Sciatic nerve (tissue), 2 donors: ENCODE measurements around the gene FUS. TPM values are rescaled to one million over a fixed set of nuclear protein-coding genes. Genes with fewer than 3 reads are reported as not detected.
"Not testable (repeated sequence)": the region's sequence is repeated elsewhere in the genome, so short reads cannot be mapped to it uniquely, and the experiment has no call there.

Experiments used
- ATAC-seq: fragments of 200-7000 bp; cut with Tn5 transposase; one replicate; pipeline ENCODE4 v1.9.1; 2020; ENCODE audit warnings: mild to moderate bottlenecking, moderate library complexity
- DNase-seq: peaks from one replicate; pipeline ENCODE4 v3.0.0-alpha.2; 2020; ENCODE audit warnings: low spot score
- intact Hi-C: fragments of 100-400 bp; cut with DNase I; formaldehyde crosslinking; loops from one replicate; pipeline ENCODE4 v1.14.2; 2022
- total RNA-seq: library from RNA; stranded (reverse); fragmentation: NEBNext Ultra II Directional; extraction: Animal tissue kit (Norgen Biotek cat#: 25700); gene quantifications from one replicate; pipeline ENCODE4 v1.2.1, GENCODE V29; 2021
- donor health status: DM: no; HTN: no; CAD: no.
- donor health status: DM: no; HTN: no; CAD: no.

Gene FUS
- total RNA-seq, 1 donor from 2014 or later: 259 TPM

GRCh38 chr16:31182391-31182790 lies 2.5 kb downstream of the FUS start:
- intact Hi-C loops: no loop called here
- DNase-seq: no peak
- no peak for ATAC-seq

- intact Hi-C loops: no loop called here
- no peak for ATAC-seq
- DNase-seq: no peak
Measured at GRCh38 chr16:31183432-31184428, 3.8 kb downstream of the FUS start.

GRCh38 chr16:31184888-31185287 lies 4.9 kb downstream of the FUS start:
- intact Hi-C loops: no loop called here
- ATAC-seq (no peak), DNase-seq (no peak)

GRCh38 chr16:31185339-31185738 lies 5.4 kb downstream of the FUS start:
- intact Hi-C loops: no loop called here
- DNase-seq (no peak), ATAC-seq (no peak)

GRCh38 chr16:31186176-31186575 lies 6.2 kb downstream of the FUS start:
- intact Hi-C loops: no loop called here
- ATAC-seq: no peak
- no peak for DNase-seq

- ATAC-seq (no peak), DNase-seq (no peak)
- intact Hi-C loops: no loop called here
Measured at GRCh38 chr16:31186930-31187807, 7.2 kb downstream of the FUS start.

GRCh38 chr16:31187808-31188189 lies 7.9 kb downstream of the FUS start:
- intact Hi-C loops: no loop called here
- ATAC-seq: no peak
- no peak for DNase-seq

GRCh38 chr16:31188450-31189411 lies 8.8 kb downstream of the FUS start:
- intact Hi-C loops: no loop called here
- DNase-seq (no peak), ATAC-seq (no peak)

- DNase-seq (no peak), ATAC-seq (no peak)
- intact Hi-C loops: no loop called here
Measured at GRCh38 chr16:31189412-31189778, 9.5 kb downstream of the FUS start.

- ATAC-seq (no peak), DNase-seq (no peak)
- intact Hi-C loops: no loop called here
Measured at GRCh38 chr16:31190061-31190460, 10.1 kb downstream of the FUS start.

GRCh38 chr16:31190818-31191444 lies 11.0 kb downstream of the FUS start:
- DNase-seq (no peak), ATAC-seq (no peak)
- intact Hi-C loops: no loop called here

GRCh38 chr16:31191697-31192428 lies 11.9 kb downstream of the FUS start:
- no peak for DNase-seq
- ATAC-seq: no peak
- intact Hi-C loops: no loop called here

- DNase-seq: no peak
- intact Hi-C loops: no loop called here
Measured at GRCh38 chr16:31192856-31193642, 13.1 kb downstream of the FUS start.

GRCh38 chr16:31193874-31194273 lies 13.9 kb downstream of the FUS start:
- intact Hi-C loops: no loop called here
- DNase-seq (no peak), ATAC-seq (no peak)

More at GRCh38 chr16:31192856-31193642, 13.1 kb downstream of the FUS start:
- no peak for ATAC-seq

GRCh38 chr16:31194898-31195297 lies 15.0 kb downstream of the FUS start:
- ATAC-seq (no peak), DNase-seq (no peak)
- intact Hi-C loops: no loop called here

- ATAC-seq, DNase-seq, intact Hi-C loops: not testable (repeated sequence)
Measured at GRCh38 chr16:31195861-31196260, 15.9 kb downstream of the FUS start.
